Left lung (tissue), 10 donors: ENCODE measurements around the gene CDRT4. TPM values are rescaled to one million over a fixed set of nuclear protein-coding genes. Genes with fewer than 3 reads are reported as not detected.

Experiments
- ATAC-seq: fragments of 200-7000 bp; cut with Tn5 transposase; one replicate; pipeline ENCODE4 v1.9.1; 2020; ENCODE audit warnings: moderate library complexity
- DNase-seq, 4 donors: peaks; one replicate each; pipeline ENCODE4 v3.0.0-alpha.2; 2013 to 2020
- H3K27ac ChIP-seq, 2 donors: fragments of 200-600 bp; sonication (generic) in 1 of 2; one replicate each; pipeline versions ENCODE4 v1.5.0 to v1.8.0; 2020 to 2021
- H3K27me3 ChIP-seq, 2 donors: fragments of 200-600 bp; sonication (generic) in 1 of 2; one replicate each; pipeline versions ENCODE4 v1.5.0 to v1.8.0; 2020 to 2021
- H3K36me3 ChIP-seq, 2 donors: fragments of 200-600 bp; sonication (generic) in 1 of 2; one replicate each; pipeline versions ENCODE4 v1.5.0 to v1.8.0; 2020 to 2021
- H3K4me1 ChIP-seq, 2 donors: fragments of 200-600 bp; one replicate each; pipeline ENCODE4 v1.8.0; 2021
- H3K4me3 ChIP-seq, 2 donors: fragments of 200-600 bp; sonication (generic) in 1 of 2; one replicate each; pipeline versions ENCODE4 v1.5.0 to v1.8.0; 2020 to 2021; ENCODE audit warnings: mild to moderate bottlenecking in 1 of 2
- H3K9me3 ChIP-seq, 2 donors: fragments of 200-600 bp; sonication (generic) in 1 of 2; one replicate each; pipeline versions ENCODE4 v1.5.0 to v1.8.0; 2020 to 2021
- CTCF ChIP-seq, 2 donors: fragments of 200-600 bp; sonication (generic) in 1 of 2; IDR thresholded peaks; one replicate each; pipeline versions ENCODE4 v1.5.0 to v1.8.0; 2021; ENCODE audit warnings: antibody characterized with exemption in 2 of 2
- intact Hi-C, 2 donors: fragments of 100-400 bp; cut with DNase I; formaldehyde crosslinking; loops; one replicate each; pipeline versions ENCODE4 v1.11.2 to v1.14.2; 2022
- polyA plus RNA-seq, 6 donors: library from polyadenylated mRNA; unstranded; fragments of 120-200 nt; gene quantifications; one replicate each; pipeline ENCODE4 v1.2.1, GENCODE V29; 2013; ENCODE audit not compliant: insufficient read length in 6 of 6
- total RNA-seq, 2 donors: library from RNA; stranded (reverse); fragmentation: NEBNext Ultra II Directional; extraction: Animal tissue kit (Norgen Biotek cat#: 25700); gene quantifications; one replicate each; pipeline ENCODE4 v1.2.1, GENCODE V29; 2021
- donor health status: DM: no; HTN: yes; CAD: no.
- donor health status: DM: no; HTN: no; CAD: no.

CDRT4 gene
- total and polyA plus RNA-seq, 8 donors: 2.7 to 24.9 (median 17.8) TPM

DNA sequence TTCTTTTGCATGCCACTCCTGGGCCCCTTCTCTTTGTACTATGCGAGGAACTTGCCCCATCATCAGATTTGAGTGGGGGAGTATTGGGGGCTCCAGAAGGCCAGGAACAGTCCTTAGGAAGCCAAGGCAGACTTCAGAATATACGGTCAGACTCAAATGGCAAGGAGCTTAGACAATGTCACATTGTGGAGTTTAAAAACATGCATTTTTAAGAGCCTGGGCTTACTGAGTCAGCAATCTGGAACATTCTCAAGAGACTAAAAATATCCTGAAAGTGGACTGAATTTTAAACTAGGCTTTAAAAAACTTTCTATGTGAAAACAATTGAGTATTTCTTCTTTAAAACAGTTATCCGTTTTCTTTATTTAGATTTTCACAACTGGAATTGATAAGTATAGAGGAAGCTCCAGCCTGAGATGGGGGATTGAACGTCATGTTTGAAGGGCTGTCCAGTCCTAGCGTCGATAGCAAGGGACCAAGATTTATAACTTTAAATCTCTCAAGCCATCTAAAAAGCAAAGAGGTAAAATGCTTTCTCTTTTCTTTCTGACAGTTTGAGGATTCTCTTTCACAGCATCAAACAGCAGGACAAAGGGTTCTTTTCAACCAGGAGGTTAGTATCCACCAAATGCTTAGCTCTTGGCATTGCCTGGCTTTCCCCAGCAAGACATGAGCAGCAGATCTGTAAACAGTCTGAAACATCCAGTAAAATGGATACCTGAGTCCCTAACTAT, 45.8 kb upstream of the CDRT4 start:
- TF ChIP-seq CTCF (IDR thresholded peaks at IDR 0.05): no peak
- peak overlapping the region in 1 of 2 donors; percentile 77 for H3K27ac ChIP-seq

GRCh38 chr17:15512071-15512709, 44.8 kb upstream of the CDRT4 start:
- H3K27ac ChIP-seq: peak overlapping the region in 1 of 2 donors; percentile 77
- no peak for DNase-seq
- intact Hi-C loops: no loop called here

More for the DNA sequence above, 45.8 kb upstream of the CDRT4 start:
- intact Hi-C loops: no loop called here
- Histone ChIP-seq H3K27me3 (no peaks in the 10 kb centered on the region), H3K36me3 (peaks cover 0 to 21% of the 10 kb centered on the region in 2 donors), H3K9me3 (no peaks in the 10 kb centered on the region), H3K4me1 (peaks cover 8 to 22% of the 10 kb centered on the region in 2 donors), H3K4me3 (no peak overlapping the region)
- ATAC-seq: peak; percentile 8
- no peak for DNase-seq

DNA sequence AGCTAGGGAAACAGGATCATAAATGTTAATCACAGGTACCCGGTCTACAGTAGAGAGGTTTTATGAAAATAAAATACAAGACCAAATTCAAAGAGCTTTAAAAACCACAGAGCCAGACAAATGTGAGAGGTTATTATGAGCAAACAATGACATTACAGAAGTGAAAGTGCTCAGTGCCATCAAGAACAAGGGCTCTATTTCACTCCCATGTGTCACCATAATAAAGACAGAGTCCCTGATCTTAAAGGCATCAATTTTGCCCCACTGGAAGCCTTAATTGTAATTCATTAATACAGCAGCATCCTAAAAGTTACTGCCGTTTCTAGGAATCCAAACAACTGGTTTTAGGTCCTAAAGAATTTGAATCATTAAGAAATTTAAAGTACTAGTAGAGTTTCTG, 43.7 kb upstream of the CDRT4 start:
- DNase-seq (no peak), ATAC-seq (no peak)
- TF ChIP-seq CTCF (IDR thresholded peaks at IDR 0.05): no peak
- no peak overlapping the region for H3K4me3 ChIP-seq
- H3K27ac ChIP-seq: no peak overlapping the region
- intact Hi-C loops: no loop called here
- no peaks in the 10 kb centered on the region for H3K9me3 ChIP-seq
- peaks cover 0 to 23% of the 10 kb centered on the region in 2 donors for H3K36me3 ChIP-seq
- no peaks in the 10 kb centered on the region for H3K27me3 ChIP-seq
- H3K4me1 ChIP-seq: peaks cover 8 to 22% of the 10 kb centered on the region in 2 donors

More at GRCh38 chr17:15512071-15512709, 44.8 kb upstream of the CDRT4 start:
- H3K9me3 ChIP-seq: no peaks in the 10 kb centered on the region
- no peak for TF ChIP-seq CTCF (IDR thresholded peaks at IDR 0.05)
- no peak overlapping the region for H3K4me3 ChIP-seq
- no peak for ATAC-seq
- H3K27me3 ChIP-seq: no peaks in the 10 kb centered on the region
- peaks cover 0 to 23% of the 10 kb centered on the region in 2 donors for H3K36me3 ChIP-seq
- H3K4me1 ChIP-seq: peaks cover 8 to 22% of the 10 kb centered on the region in 2 donors

GRCh38 chr17:15510361-15510760, 42.9 kb upstream of the CDRT4 start:
- peaks cover 8 to 22% of the 10 kb centered on the region in 2 donors for H3K4me1 ChIP-seq
- H3K27me3 ChIP-seq: no peaks in the 10 kb centered on the region
- intact Hi-C loops: no loop called here
- no peak overlapping the region for H3K4me3 ChIP-seq
- H3K36me3 ChIP-seq: peaks cover 0 to 15% of the 10 kb centered on the region in 2 donors
- ATAC-seq: peak; percentile 9
- TF ChIP-seq CTCF (IDR thresholded peaks at IDR 0.05): no peak
- no peak overlapping the region for H3K27ac ChIP-seq
- DNase-seq: no peak
- no peaks in the 10 kb centered on the region for H3K9me3 ChIP-seq

- H3K27ac ChIP-seq: no peak overlapping the region
- no peaks in the 10 kb centered on the region for H3K27me3 ChIP-seq
- DNase-seq (no peak), ATAC-seq (no peak)
- intact Hi-C loops: no loop called here
- no peak overlapping the region for H3K4me3 ChIP-seq
- peaks cover 0 to 14% of the 10 kb centered on the region in 2 donors for H3K36me3 ChIP-seq
- H3K9me3 ChIP-seq: no peaks in the 10 kb centered on the region
- H3K4me1 ChIP-seq: peaks cover 8 to 14% of the 10 kb centered on the region in 2 donors
- no peak for TF ChIP-seq CTCF (IDR thresholded peaks at IDR 0.05)
Observed at GRCh38 chr17:15509095-15509494, 41.7 kb upstream of the CDRT4 start.
